ENCODE results near the gene MTERF1. TPM values are rescaled to one million over a fixed set of nuclear protein-coding genes. Genes with fewer than 3 reads are reported as not detected.
"Not testable (repeated sequence)": the region's sequence is repeated elsewhere in the genome, so short reads cannot be mapped to it uniquely, and the experiment has no call there.

Gene MTERF1
- total RNA-seq, 1 experiment from 2014 or later, result 8.2 TPM

GRCh38 chr7:91865511-91865910, 15.0 kb downstream of the MTERF1 start:
- Histone ChIP-seq H3K36me3 (replicated peaks; ENCODE audit: control insufficient read depth, insufficient read depth, low read length) (no peaks in the 10 kb centered on the region), H3K27me3 (ENCODE audit: control insufficient read depth, insufficient read depth, low read length) (no peaks in the 10 kb centered on the region), H3K4me3 (ENCODE audit: insufficient read depth, low read depth, low read length) (no peak overlapping the region)
- no peak for DNase-seq

GRCh38 chr7:91864604-91865003, 15.9 kb downstream of the MTERF1 start:
- H3K27me3 ChIP-seq (ENCODE audit: control insufficient read depth, insufficient read depth, low read length); DNase-seq; H3K36me3 ChIP-seq (replicated peaks; ENCODE audit: control insufficient read depth, insufficient read depth, low read length); H3K4me3 ChIP-seq (ENCODE audit: insufficient read depth, low read depth, low read length): not testable (repeated sequence)

GRCh38 chr7:91864070-91864469, 16.4 kb downstream of the MTERF1 start:
- DNase-seq, result no peak
- no peaks in the 10 kb centered on the region for H3K27me3 ChIP-seq (ENCODE audit: control insufficient read depth, insufficient read depth, low read length)
- H3K36me3 ChIP-seq (replicated peaks; ENCODE audit: control insufficient read depth, insufficient read depth, low read length), result no peaks in the 10 kb centered on the region
- H3K4me3 ChIP-seq (ENCODE audit: insufficient read depth, low read depth, low read length), result no peak overlapping the region

- peak; percentile 16 for DNase-seq
- Histone ChIP-seq H3K4me3 (ENCODE audit: insufficient read depth, low read depth, low read length) (no peak overlapping the region), H3K27me3 (ENCODE audit: control insufficient read depth, insufficient read depth, low read length) (no peaks in the 10 kb centered on the region), H3K36me3 (replicated peaks; ENCODE audit: control insufficient read depth, insufficient read depth, low read length) (no peaks in the 10 kb centered on the region)
Measured at GRCh38 chr7:91852263-91852741, 28.2 kb downstream of the MTERF1 start.

GRCh38 chr7:91850455-91850854, 30.0 kb downstream of the MTERF1 start:
- H3K4me3 ChIP-seq (ENCODE audit: insufficient read depth, low read depth, low read length), result no peak overlapping the region
- no peaks in the 10 kb centered on the region for H3K27me3 ChIP-seq (ENCODE audit: control insufficient read depth, insufficient read depth, low read length)
- H3K36me3 ChIP-seq (replicated peaks; ENCODE audit: control insufficient read depth, insufficient read depth, low read length), result no peaks in the 10 kb centered on the region
- no peak for DNase-seq

GRCh38 chr7:91847876-91848588, 32.5 kb downstream of the MTERF1 start:
- Histone ChIP-seq H3K36me3 (replicated peaks; ENCODE audit: control insufficient read depth, insufficient read depth, low read length) (no peaks in the 10 kb centered on the region), H3K27me3 (ENCODE audit: control insufficient read depth, insufficient read depth, low read length) (no peaks in the 10 kb centered on the region), H3K4me3 (ENCODE audit: insufficient read depth, low read depth, low read length) (no peak overlapping the region)
- no peak for DNase-seq

- no peak for DNase-seq
- Histone ChIP-seq H3K36me3 (replicated peaks; ENCODE audit: control insufficient read depth, insufficient read depth, low read length) (no peaks in the 10 kb centered on the region), H3K4me3 (ENCODE audit: insufficient read depth, low read depth, low read length) (no peak overlapping the region), H3K27me3 (ENCODE audit: control insufficient read depth, insufficient read depth, low read length) (no peaks in the 10 kb centered on the region)
Measured at GRCh38 chr7:91847231-91847630, 33.3 kb downstream of the MTERF1 start.

- no peaks in the 10 kb centered on the region for H3K27me3 ChIP-seq (ENCODE audit: control insufficient read depth, insufficient read depth, low read length)
- H3K4me3 ChIP-seq (ENCODE audit: insufficient read depth, low read depth, low read length), result no peak overlapping the region
- no peak for DNase-seq
- no peaks in the 10 kb centered on the region for H3K36me3 ChIP-seq (replicated peaks; ENCODE audit: control insufficient read depth, insufficient read depth, low read length)
Measured at GRCh38 chr7:91846436-91846835, 34.1 kb downstream of the MTERF1 start.

- Histone ChIP-seq H3K36me3 (replicated peaks; ENCODE audit: control insufficient read depth, insufficient read depth, low read length) (no peaks in the 10 kb centered on the region), H3K27me3 (ENCODE audit: control insufficient read depth, insufficient read depth, low read length) (no peaks in the 10 kb centered on the region), H3K4me3 (ENCODE audit: insufficient read depth, low read depth, low read length) (no peak overlapping the region)
- no peak for DNase-seq
Measured at GRCh38 chr7:91843831-91844230, 36.7 kb downstream of the MTERF1 start.

- Histone ChIP-seq H3K4me3 (ENCODE audit: insufficient read depth, low read depth, low read length) (no peak overlapping the region), H3K27me3 (ENCODE audit: control insufficient read depth, insufficient read depth, low read length) (no peaks in the 10 kb centered on the region)
- no peak for DNase-seq
Measured at GRCh38 chr7:91838439-91838838, 42.1 kb downstream of the MTERF1 start.

GRCh38 chr7:91837397-91838070, 43.0 kb downstream of the MTERF1 start:
- no peak overlapping the region for H3K4me3 ChIP-seq (ENCODE audit: insufficient read depth, low read depth, low read length)
- no peak for DNase-seq
- no peaks in the 10 kb centered on the region for H3K27me3 ChIP-seq (ENCODE audit: control insufficient read depth, insufficient read depth, low read length)
- H3K36me3 ChIP-seq (replicated peaks; ENCODE audit: control insufficient read depth, insufficient read depth, low read length), result no peaks in the 10 kb centered on the region

More at GRCh38 chr7:91838439-91838838, 42.1 kb downstream of the MTERF1 start:
- H3K36me3 ChIP-seq (replicated peaks; ENCODE audit: control insufficient read depth, insufficient read depth, low read length), result no peaks in the 10 kb centered on the region

GRCh38 chr7:91835826-91836368, 44.6 kb downstream of the MTERF1 start:
- H3K27me3 ChIP-seq (ENCODE audit: control insufficient read depth, insufficient read depth, low read length), result no peaks in the 10 kb centered on the region
- no peak for DNase-seq
- no peak overlapping the region for H3K4me3 ChIP-seq (ENCODE audit: insufficient read depth, low read depth, low read length)
- H3K36me3 ChIP-seq (replicated peaks; ENCODE audit: control insufficient read depth, insufficient read depth, low read length), result no peaks in the 10 kb centered on the region

- H3K4me3 ChIP-seq (ENCODE audit: insufficient read depth, low read depth, low read length), result no peak overlapping the region
- no peak for DNase-seq
Measured at GRCh38 chr7:91835091-91835825, 45.2 kb downstream of the MTERF1 start.

GRCh38 chr7:91832493-91833045, 47.9 kb downstream of the MTERF1 start:
- Histone ChIP-seq H3K36me3 (replicated peaks; ENCODE audit: control insufficient read depth, insufficient read depth, low read length) (no peaks in the 10 kb centered on the region), H3K4me3 (ENCODE audit: insufficient read depth, low read depth, low read length) (no peak overlapping the region), H3K27me3 (ENCODE audit: control insufficient read depth, insufficient read depth, low read length) (no peaks in the 10 kb centered on the region; the same call in 1 of the 2 replicates)
- no peak for DNase-seq

More at GRCh38 chr7:91835091-91835825, 45.2 kb downstream of the MTERF1 start:
- Histone ChIP-seq H3K27me3 (ENCODE audit: control insufficient read depth, insufficient read depth, low read length) (no peaks in the 10 kb centered on the region; the same call in 1 of the 2 replicates), H3K36me3 (replicated peaks; ENCODE audit: control insufficient read depth, insufficient read depth, low read length) (no peaks in the 10 kb centered on the region)

Data from H7 (cell line).